NCI-H128 (cell line): ENCODE measurements around the gene NPAT.

Experiments
- DNase-seq: peaks from one replicate; lab custom pipeline; 2025; ENCODE audit not compliant: unreplicated experiment; lab: John Stamatoyannopoulos, UW

The NPAT gene

DNA sequence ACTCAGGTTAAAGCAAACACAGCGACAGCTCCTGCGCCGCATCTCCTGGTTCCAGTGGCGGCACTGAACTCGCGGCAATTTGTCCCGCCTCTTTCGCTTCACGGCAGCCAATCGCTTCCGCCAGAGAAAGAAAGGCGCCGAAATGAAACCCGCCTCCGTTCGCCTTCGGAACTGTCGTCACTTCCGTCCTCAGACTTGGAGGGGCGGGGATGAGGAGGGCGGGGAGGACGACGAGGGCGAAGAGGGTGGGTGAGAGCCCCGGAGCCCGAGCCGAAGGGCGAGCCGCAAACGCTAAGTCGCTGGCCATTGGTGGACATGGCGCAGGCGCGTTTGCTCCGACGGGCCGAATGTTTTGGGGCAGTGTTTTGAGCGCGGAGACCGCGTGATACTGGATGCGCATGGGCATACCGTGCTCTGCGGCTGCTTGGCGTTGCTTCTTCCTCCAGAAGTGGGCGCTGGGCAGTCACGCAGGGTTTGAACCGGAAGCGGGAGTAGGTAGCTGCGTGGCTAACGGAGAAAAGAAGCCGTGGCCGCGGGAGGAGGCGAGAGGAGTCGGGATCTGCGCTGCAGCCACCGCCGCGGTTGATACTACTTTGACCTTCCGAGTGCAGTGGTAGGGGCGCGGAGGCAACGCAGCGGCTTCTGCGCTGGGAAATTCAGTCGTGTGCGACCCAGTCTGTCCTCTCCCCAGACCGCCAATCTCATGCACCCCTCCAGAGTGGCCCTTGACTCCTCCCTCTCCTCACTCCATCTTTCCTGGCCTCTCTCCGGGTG lies at the start of gene NPAT, which contains the start of gene ATM:
Gene NPAT, minus strand, starts transcription at position 65 of the 774 bp plus-strand sequence. CDS start 102 bp downstream, outside the sequence.
Gene ATM, plus strand, starts transcription at position 494 of the 774 bp plus-strand sequence. CDS start 4,558 bp downstream, outside the sequence.
- peak; percentile 99 for DNase-seq

- DNase-seq = no peak
Measured at GRCh38 chr11:108269583-108269982, 47.1 kb upstream of the NPAT start.

GRCh38 chr11:108253176-108253575 lies 30.7 kb upstream of the NPAT start:
- no peak for DNase-seq

DNA sequence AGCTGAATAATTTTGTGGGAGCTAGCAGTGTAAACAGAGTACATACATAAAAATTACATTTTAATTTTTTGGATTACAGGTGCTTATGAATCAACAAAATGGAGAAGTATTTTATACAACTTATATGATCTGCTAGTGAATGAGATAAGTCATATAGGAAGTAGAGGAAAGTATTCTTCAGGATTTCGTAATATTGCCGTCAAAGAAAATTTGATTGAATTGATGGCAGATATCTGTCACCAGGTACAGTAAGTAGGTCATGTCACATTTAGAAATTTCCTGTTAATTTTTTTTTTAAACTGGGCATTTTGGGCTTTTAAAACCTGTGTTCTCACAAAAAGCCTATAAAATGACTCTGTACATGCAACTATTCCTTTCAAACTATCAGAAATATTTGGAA lies 24.4 kb upstream of the NPAT start:
- no peak for DNase-seq

DNA sequence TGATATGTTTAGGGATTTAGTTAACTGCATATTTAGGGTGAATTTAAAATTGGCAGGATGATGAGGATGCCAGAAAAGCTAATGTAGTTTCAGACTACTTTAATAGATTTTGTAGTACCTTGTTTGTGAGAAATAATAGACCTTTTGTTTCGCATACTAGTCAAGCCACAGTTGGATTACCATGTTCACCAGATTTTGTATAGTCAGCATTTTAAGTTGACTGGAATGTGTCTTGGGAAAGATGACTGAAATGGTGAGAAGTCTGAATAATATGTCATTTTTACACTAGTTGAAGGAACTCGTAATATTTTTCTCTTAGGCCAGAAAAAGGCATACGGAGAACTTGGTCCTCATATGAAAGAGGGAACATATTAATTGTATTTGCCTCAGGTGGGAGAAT lies 23.9 kb upstream of the NPAT start:
- no peak for DNase-seq

- DNase-seq = no peak
Measured at GRCh38 chr11:108242422-108242821, 20.0 kb upstream of the NPAT start.

DNA sequence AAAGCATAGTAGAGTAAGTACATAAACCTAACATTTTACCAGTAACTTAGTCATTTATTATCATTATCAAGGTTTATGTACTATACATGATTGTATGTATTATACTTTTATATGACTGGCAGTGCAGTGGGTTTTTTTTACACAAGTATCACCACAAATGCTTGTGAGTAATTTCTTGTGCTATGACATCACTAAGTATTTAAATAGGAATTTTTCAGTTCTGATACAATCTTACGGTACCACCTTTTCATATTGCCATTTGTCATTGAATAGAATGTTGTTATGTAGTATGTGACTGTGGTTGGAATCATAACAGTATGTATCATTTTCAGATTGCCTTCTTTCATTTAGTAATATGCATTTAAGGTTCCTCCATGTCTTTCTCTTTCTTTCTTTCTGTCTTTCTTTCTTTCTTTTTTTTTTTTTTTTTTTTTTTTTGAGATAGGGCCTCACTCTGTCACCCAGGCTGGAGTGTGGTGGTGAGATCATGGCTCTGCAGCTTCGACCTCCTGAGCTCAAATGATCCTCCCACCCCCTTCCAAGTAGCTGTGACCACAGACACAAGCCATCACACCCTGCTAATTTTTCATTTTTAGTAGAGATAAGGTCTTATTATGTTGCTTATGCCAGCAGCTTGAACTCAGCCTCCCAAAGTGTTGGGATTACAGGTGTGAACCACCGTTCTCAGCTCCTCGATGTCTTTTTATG lies 19.0 kb upstream of the NPAT start:
- DNase-seq = no peak

- DNase-seq = no peak
Measured at GRCh38 chr11:108239076-108239475, 16.6 kb upstream of the NPAT start.

DNA sequence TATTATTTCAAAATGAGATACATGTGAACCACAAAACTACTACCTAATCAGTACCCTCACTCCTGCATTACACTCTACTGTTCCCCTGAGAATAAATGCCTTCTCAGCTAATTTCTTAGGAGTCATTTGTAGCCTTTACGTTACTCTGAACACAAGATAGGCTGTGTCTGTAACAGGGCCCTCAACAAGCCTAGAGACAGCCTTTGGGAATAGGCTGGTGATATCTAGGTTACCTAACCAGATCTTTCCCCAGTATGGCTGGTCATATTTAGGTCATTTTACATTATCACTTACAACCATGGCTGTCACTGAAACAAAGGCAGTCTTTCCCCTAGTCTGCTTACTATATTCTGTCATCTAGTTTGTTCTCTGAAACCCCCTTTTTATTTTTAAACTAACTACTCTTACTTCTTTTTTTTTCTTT lies 14.6 kb upstream of the NPAT start:
- DNase-seq = no peak

GRCh38 chr11:108235633-108236032 lies 13.2 kb upstream of the NPAT start:
- no peak for DNase-seq

DNA sequence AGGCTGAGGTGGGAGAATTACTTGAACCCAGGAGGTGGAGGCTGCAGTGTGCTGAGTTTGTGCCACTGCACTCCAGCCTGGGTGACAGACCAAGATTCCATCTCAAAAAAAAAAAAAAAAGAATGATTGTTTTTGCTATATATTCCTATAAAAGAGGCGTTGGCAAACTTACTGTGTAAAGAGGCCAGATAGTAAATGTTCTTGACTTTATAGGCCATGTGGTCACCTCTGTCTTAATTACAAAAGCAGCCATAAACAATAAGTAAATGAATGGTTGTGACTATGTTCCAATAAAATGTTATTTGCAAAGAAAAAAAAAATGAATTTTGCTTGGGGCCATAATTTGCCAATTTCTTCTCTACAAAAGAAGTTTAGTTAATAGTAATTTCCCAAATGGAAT lies 12.8 kb upstream of the NPAT start:
- DNase-seq = no peak

- no peak for DNase-seq
Measured at GRCh38 chr11:108233277-108233945, 11.0 kb upstream of the NPAT start.

GRCh38 chr11:108228251-108228650 lies 5.8 kb upstream of the NPAT start:
- DNase-seq = no peak

DNA sequence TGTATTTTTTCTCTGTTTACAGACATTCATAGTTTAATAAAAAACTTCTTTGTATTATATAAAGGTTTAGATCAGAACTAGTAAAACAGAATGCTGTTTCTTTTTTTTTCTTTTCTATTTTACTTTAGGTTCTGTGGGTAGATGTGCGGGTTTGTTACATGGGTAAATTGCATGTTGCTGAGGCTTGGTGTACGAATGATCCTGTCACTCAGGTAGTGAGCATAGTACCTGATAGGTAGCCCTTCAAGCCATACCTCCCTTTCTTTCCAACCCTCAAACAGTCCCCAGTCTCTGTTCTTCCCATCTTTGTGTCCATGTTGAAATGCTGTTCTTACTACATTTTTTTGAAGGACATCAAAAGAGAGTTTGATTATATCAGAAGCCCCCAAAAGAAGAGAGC lies 3.6 kb upstream of the NPAT start:
- DNase-seq = no peak

DNA sequence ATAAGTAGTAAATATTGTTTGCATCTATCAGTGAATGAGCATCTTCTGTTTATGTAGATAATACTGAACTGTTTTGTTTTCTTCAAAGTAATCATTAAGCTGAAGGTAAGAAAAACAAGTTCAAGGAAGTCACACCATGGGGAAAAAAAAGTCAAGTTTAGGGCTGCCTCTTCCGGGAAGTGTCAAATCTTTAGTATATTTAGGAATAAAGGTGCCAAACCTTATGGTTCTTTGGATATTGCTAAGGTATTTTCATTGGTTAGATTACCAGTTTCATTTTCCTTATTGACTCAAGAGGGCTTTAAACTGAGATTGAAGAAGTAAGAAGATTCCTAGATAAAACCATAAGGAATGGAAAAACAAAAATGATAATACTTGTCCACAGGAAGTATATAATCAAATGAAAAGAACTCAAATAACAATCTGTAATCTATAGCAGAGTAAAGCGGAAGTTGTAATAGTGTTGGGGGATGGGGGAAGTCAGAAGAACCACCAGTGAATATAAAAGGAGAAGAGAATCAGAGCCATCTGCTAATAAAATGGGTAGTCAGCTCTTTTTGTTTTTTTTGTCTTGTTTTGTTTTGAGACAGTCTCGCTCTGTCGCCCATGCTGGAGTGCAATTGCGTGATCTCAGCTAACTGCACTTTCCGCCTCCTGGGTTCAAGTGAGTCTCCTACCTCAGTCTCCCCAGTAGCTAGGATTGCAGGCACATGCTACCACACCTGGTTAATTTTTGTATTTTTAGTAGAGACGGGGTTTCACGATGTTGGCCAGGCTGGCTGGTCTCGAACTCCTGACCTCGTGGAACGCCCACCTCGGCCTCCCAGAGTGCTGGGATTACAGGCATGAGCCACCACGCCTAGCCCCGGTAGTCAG lies 2.7 kb upstream of the NPAT start:
- no peak for DNase-seq

GRCh38 chr11:108224366-108224765 lies 1.9 kb upstream of the NPAT start:
- DNase-seq = no peak

DNA sequence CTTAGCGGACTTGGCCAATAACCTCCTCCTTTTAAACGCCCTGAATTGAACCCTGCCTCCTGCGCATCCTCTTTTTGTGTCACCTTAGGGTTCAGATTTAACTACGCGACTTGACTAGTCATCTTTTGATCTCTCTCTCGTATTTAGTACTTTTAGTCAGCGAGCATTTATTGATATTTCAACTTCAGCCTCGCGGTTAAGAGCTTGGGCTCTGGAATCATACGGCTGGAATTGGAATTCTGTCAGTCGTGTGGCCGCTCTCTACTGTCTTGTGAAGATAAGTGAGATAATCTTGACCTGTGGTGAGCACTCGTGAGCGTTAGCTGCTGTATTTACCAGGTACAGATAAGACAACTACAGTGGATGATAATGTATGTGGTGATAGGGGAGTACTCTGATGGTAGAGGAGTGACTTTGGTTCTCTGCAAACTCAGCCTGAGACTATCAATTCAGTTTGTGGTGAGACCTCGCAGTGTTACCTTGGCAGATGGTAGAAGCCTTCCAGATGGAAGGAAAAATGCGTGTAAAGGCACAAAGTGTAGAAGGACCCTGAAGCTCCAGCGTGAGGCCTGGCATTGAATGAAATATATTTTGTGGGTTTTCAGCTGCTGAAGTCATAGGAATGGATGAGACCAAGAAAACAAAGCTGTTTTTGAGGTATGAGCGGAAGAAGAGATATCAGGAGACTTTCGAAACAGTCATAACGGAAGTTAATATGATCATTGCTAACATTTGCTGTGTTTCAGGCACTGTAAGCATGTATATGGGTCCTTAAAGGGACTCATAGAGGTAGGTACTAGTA lies 1.1 kb upstream of the NPAT start:
- no peak for DNase-seq

GRCh38 chr11:108221911-108222573 lies 396 bp downstream of the NPAT start:
- DNase-seq = no peak

DNA sequence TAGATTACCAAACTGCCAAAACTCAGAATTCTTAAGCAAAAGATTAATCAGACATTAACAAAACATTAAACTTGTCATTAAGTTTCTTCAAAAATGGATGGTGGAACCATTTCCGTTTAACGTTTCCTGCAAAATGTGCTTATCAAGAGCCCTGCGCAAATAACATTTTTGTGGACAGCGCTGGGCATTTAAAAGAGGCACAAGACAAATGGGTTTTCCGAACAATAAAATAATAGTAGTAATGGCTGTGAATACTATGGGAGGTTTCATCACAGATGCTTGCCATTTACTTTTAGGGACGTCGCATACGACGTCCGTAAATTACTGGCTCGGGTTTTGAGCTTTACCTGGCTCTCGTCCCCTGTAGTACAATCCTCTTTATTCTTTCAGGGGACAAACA lies 1.1 kb downstream of the NPAT start:
- DNase-seq = no peak
